IPS DF 6.9 (cell line): ENCODE measurements around the gene ZIC2.
"Not testable (repeated sequence)": the region's sequence is repeated elsewhere in the genome, so short reads cannot be mapped to it uniquely, and the experiment has no call there.

Experiments used
- DNase-seq: peaks from one replicate; pipeline ENCODE4 v3.0.0-alpha.2; 2013; ENCODE audit warnings: low read depth, low spot score
- H3K27ac ChIP-seq: one replicate; pipeline ENCODE4 v1.5.1; 2013; ENCODE audit warnings: low read length, control low read depth
- H3K27me3 ChIP-seq: 2 replicates; pipeline ENCODE4 v1.6.1; 2013; ENCODE audit warnings: mild to moderate bottlenecking, low read length; ENCODE audit not compliant: control insufficient read depth, insufficient read depth
- H3K36me3 ChIP-seq: 2 replicates; pipeline ENCODE4 v1.6.1; 2013; ENCODE audit warnings: low read length; ENCODE audit not compliant: control insufficient read depth, insufficient read depth
- H3K4me1 ChIP-seq: 2 replicates; pipeline ENCODE4 v1.6.1; 2013; ENCODE audit warnings: low read length; ENCODE audit not compliant: control insufficient read depth, insufficient read depth
- H3K4me3 ChIP-seq: 2 replicates; pipeline ENCODE4 v1.5.1; 2013; ENCODE audit warnings: mild to moderate bottlenecking, low read length
- H3K9me3 ChIP-seq: 2 replicates; pipeline ENCODE4 v1.6.1; 2013; ENCODE audit warnings: low read length, inconsistent platforms; ENCODE audit not compliant: control insufficient read depth, insufficient read depth
- WGBS: extraction: QIAGEN DNeasy Blood & Tissue Kit; methylation state at CpG from one replicate; pipeline ENCODE4 v1.1.7; 2013; ENCODE audit warnings: mixed read lengths, missing lambda C conversion rate; ENCODE audit not compliant: insufficient read length, insufficient coverage; 5-methylcytosine and 5-hydroxymethylcytosine counted together

ZIC2 gene

GRCh38 chr13:99948907-99949678 lies 32.5 kb upstream of the ZIC2 start:
- Histone ChIP-seq H3K9me3 (no peaks in the 10 kb centered on the region), H3K27me3 (no peaks in the 10 kb centered on the region; the same call in 1 of the 2 replicates), H3K4me1 (no peaks in the 10 kb centered on the region), H3K36me3 (no peaks in the 10 kb centered on the region), H3K4me3 (no peak overlapping the region), H3K27ac (no peak overlapping the region)
- no CpG with 5 or more reads among the region's 10 CpGs for WGBS
- DNase-seq, result no peak

- H3K27me3 ChIP-seq, result peaks cover under 1% of the 10 kb centered on the region; the same call in 1 of the 2 replicates
- no peaks in the 10 kb centered on the region for H3K4me1 ChIP-seq
- H3K9me3 ChIP-seq, result no peaks in the 10 kb centered on the region
- no CpG with 5 or more reads among the region's 8 CpGs for WGBS
- H3K4me3 ChIP-seq, result no peak overlapping the region
- no peak overlapping the region for H3K27ac ChIP-seq
- no peaks in the 10 kb centered on the region for H3K36me3 ChIP-seq
- no peak for DNase-seq
Observed at GRCh38 chr13:99949679-99950413, 31.7 kb upstream of the ZIC2 start.

DNA sequence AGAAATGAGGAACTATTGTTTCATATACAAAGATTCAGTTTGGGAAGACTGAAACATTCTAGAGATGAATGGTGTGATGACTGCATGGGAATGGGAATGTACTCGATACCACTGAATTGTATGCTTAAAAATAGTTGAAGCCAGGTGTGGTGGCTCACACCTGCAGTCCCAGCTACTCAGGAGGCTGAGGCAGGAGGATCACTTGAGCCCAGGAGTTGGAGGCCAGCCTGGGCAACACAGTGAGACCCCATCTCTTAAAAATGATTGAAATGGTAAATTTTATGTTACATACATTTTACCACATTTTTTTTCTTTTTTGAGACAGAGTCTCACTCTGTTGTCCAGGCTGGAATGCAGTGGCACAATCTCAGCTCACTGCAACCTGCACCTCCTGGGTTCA lies 29.9 kb upstream of the ZIC2 start:
- H3K36me3 ChIP-seq, H3K4me3 ChIP-seq, DNase-seq, H3K27ac ChIP-seq, H3K9me3 ChIP-seq, H3K4me1 ChIP-seq: not testable (repeated sequence)
- WGBS, result no CpG with 5 or more reads among the region's 1 CpG
- peaks cover 13% of the 10 kb centered on the region; the same call in 1 of the 2 replicates for H3K27me3 ChIP-seq

DNA sequence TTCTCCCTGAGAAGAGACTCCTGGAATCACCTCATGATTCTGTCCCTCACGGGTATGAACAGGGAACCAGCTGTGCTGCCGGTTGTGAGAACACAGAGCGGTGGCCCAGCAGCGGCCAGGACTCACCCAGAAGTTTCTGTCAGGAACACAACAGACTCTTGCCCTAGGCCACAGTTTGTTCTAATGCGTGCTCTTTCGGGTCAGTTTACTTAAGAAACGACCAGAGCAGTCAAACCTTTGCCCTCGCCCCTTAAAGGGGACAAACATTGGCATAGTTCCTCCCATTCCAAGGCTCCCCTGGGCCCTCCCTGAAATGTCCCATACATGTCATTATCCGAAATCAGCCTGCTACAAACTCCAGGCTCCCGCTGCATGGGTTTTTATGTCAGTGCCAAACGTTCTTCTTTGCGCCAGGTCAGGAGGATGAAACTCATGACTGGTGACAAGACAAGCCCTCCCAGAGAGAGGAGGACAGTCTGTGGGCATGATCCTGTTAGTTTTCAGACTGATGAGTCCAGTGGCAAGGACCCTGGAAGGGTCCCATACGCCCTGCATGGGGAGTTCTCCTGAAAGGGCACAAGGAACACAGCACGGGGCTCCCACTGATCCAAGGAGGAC lies 28.3 kb upstream of the ZIC2 start:
- H3K27me3 ChIP-seq, result peaks cover 13% of the 10 kb centered on the region; the same call in 1 of the 2 replicates
- no peaks in the 10 kb centered on the region for H3K9me3 ChIP-seq
- WGBS, result no CpG with 5 or more reads among the region's 14 CpGs

DNA sequence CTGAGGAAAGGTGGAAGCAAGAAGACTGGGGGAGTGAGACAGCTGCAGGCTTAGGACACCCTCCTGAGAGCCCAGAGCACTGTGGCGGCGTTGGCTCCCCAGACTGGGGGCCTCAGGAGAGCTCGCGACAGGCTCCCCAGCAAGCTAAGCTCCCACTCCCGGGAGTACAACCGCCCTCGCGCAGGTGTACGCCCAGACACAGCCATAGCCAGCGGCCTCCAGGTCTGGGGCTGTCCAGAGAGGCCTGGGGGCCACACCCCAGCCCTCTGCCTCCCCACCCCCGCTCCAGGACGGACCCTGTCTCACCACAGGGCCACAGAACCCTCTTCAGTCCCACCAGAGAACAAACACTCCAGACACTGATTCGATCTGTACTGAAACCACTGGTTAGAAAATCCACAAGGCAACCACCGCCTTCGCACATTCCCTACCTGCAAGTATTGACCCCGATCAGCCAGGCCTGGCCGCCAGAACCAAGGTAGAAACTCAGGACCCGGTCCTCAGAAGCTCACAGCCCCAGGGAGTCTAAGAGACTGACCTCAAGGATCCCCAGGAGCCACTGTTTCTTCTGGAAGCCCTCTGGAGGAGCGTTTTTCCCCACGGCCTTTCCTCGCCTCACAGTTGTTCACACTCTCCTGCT lies 26.4 kb upstream of the ZIC2 start:
- no peak overlapping the region for H3K27ac ChIP-seq
- peaks cover 23% of the 10 kb centered on the region for H3K27me3 ChIP-seq
- H3K4me1 ChIP-seq, result no peaks in the 10 kb centered on the region; the same call in 1 of the 2 replicates
- DNase-seq, result no peak
- WGBS, result no CpG with 5 or more reads among the region's 21 CpGs
- H3K4me3 ChIP-seq, result peak overlapping the region; percentile 53; the same call in 1 of the 2 replicates
- no peaks in the 10 kb centered on the region for H3K9me3 ChIP-seq
- H3K36me3 ChIP-seq, result no peaks in the 10 kb centered on the region

More for the DNA sequence above, 28.3 kb upstream of the ZIC2 start:
- H3K36me3 ChIP-seq, result no peaks in the 10 kb centered on the region
- no peak overlapping the region for H3K27ac ChIP-seq
- DNase-seq, result no peak
- no peak overlapping the region for H3K4me3 ChIP-seq
- H3K4me1 ChIP-seq, result no peaks in the 10 kb centered on the region; the same call in 1 of the 2 replicates

DNA sequence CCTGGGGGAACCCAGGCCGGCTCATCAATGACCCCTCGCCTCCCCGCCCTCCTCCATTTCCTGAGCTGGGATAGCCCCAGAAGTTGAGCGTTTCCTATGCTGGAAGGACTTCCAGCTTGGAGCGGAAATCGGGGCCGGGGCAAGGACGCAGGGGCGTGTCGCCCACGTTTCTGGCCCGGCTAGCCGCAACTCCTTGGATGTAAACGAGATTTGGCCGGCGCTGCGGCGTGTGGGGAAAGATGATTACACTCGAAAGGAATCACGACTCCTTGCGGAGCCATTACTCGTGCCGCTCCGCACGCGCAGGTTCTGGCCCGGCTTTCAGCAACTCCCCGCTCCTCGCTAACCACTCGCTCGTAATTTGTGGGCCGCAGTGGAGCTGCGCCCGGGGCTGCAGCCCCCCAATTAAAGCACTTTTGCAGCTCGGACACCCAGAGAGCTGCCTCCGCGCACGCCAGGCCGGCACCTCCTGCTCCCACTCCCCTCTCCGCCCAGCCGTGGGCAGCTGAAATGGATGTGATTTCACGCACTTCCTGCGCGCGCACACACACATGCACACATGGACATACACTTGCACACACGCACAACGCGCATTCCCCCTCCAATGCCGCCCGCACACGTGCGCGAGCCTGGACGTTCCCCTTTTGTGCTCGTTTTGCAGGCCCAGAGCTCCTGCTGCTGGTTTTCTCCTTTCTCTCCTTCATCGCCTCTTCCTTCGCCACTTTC lies 25.7 kb upstream of the ZIC2 start:
- Histone ChIP-seq H3K4me3 (peak overlapping the region; percentile 53; the same call in 1 of the 2 replicates), H3K9me3 (no peaks in the 10 kb centered on the region), H3K36me3 (no peaks in the 10 kb centered on the region), H3K4me1 (peaks cover 2% of the 10 kb centered on the region), H3K27ac (no peak overlapping the region), H3K27me3 (peaks cover 27% of the 10 kb centered on the region)
- no CpG with 5 or more reads among the region's 57 CpGs for WGBS
- DNase-seq, result no peak

- WGBS, result no CpG with 5 or more reads among the region's 68 CpGs
- peaks cover 28% of the 10 kb centered on the region for H3K27me3 ChIP-seq
- H3K4me3 ChIP-seq, result peak overlapping the region; percentile 53; the same call in 1 of the 2 replicates
- no peak for DNase-seq
- no peaks in the 10 kb centered on the region for H3K9me3 ChIP-seq
- H3K36me3 ChIP-seq, result no peaks in the 10 kb centered on the region
- peaks cover 5% of the 10 kb centered on the region for H3K4me1 ChIP-seq
- H3K27ac ChIP-seq, result no peak overlapping the region
Observed at GRCh38 chr13:99956473-99957349, 24.9 kb upstream of the ZIC2 start.

DNA sequence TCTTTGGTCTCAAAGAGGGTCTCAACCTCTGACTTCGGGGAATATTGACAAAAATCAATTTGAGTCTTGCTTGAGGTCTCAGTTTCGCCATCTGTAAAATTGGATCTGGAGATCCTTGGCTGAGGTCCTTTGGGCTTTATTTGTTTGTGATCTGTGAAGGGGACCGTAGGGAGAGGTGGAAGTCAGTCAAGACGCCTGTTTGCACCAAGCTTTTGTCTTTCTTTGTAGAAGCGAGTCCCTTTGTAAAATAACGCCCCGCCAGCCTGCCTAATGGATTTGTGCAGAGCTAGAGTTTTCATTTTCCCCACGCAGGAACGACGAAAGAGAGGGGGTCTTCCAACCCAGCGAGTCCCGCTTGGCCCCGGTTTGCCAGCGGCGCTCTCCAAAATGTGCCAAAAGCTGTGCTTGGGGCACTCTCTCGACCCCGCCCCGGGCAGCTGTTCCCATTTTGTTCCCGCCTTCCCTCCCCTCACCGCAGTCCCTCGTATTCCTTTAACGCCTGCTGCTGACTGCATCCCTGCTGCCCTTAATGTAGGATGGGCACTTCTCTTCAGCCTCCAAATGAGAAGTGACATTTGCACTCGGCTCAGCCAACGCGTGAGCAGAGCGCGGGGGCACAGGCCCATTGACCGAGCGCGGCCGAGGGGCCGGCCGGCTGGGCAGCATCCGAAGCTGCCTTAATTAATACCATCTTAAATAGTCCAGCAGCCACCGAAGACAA lies 23.0 kb upstream of the ZIC2 start:
- no peaks in the 10 kb centered on the region for H3K36me3 ChIP-seq
- H3K4me3 ChIP-seq, result peak overlapping the region; percentile 33; the same call in 1 of the 2 replicates
- WGBS, result no CpG with 5 or more reads among the region's 35 CpGs
- no peak for DNase-seq
- no peaks in the 10 kb centered on the region for H3K9me3 ChIP-seq
- H3K4me1 ChIP-seq, result peaks cover 5% of the 10 kb centered on the region
- H3K27me3 ChIP-seq, result peaks cover 28% of the 10 kb centered on the region
- H3K27ac ChIP-seq, result no peak overlapping the region

- no peak overlapping the region for H3K27ac ChIP-seq
- H3K27me3 ChIP-seq, result peaks cover 28% of the 10 kb centered on the region
- no peak for DNase-seq
- peaks cover 5% of the 10 kb centered on the region for H3K4me1 ChIP-seq
- peak overlapping the region; percentile 33; the same call in 1 of the 2 replicates for H3K4me3 ChIP-seq
- no peaks in the 10 kb centered on the region for H3K9me3 ChIP-seq
- H3K36me3 ChIP-seq, result no peaks in the 10 kb centered on the region
- no CpG with 5 or more reads among the region's 10 CpGs for WGBS
Observed at GRCh38 chr13:99959127-99959539, 22.5 kb upstream of the ZIC2 start.
